Lung (tissue), 12 donors: ENCODE measurements around the gene CACNB4. TPM values are rescaled to one million over a fixed set of nuclear protein-coding genes. Genes with fewer than 3 reads are reported as not detected.
"Not testable (repeated sequence)": the region's sequence is repeated elsewhere in the genome, so short reads cannot be mapped to it uniquely, and the experiment has no call there.

Experiments
- ATAC-seq: fragments of 200-7000 bp; cut with Tn5 transposase; one replicate; pipeline ENCODE4 v1.9.1; 2020; ENCODE audit warnings: moderate number of reproducible peaks; ENCODE audit not compliant: insufficient read depth, low FRiP score
- DNase-seq, 3 donors: peaks; one replicate each; pipeline ENCODE4 v3.0.0-alpha.2; 2013 to 2017
- H3K27ac ChIP-seq, 2 donors: one replicate each; pipeline ENCODE4 v1.5.1; 2013; ENCODE audit warnings: mild to moderate bottlenecking in 2 of 2, moderate library complexity in 2 of 2, control low read depth in 1 of 2, inconsistent platforms in 1 of 2, low read depth in 1 of 2, low read length in 1 of 2
- H3K27me3 ChIP-seq, 3 donors: one replicate each; pipeline ENCODE4 v1.5.1; 2013; ENCODE audit warnings: low read length in 2 of 3; ENCODE audit not compliant: control insufficient read depth in 3 of 3, insufficient read depth in 3 of 3
- H3K36me3 ChIP-seq, 4 donors: one replicate each; pipeline ENCODE4 v1.5.1; 2013; ENCODE audit warnings: low read length in 4 of 4, mild to moderate bottlenecking in 1 of 4, moderate library complexity in 1 of 4; ENCODE audit not compliant: control insufficient read depth in 4 of 4, insufficient read depth in 4 of 4
- H3K4me1 ChIP-seq, 5 donors: one replicate each; pipeline ENCODE4 v1.5.1; 2013; ENCODE audit warnings: low read length in 5 of 5, mild to moderate bottlenecking in 2 of 5, moderate library complexity in 1 of 5; ENCODE audit not compliant: control insufficient read depth in 5 of 5, insufficient read depth in 5 of 5
- H3K4me3 ChIP-seq: one replicate; pipeline ENCODE4 v1.5.1; 2013; ENCODE audit warnings: mild to moderate bottlenecking, control low read depth, moderate library complexity
- H3K9ac ChIP-seq, 2 donors: one replicate each; pipeline ENCODE4 v1.5.1; 2013; ENCODE audit warnings: low read length in 2 of 2, control low read depth in 1 of 2; ENCODE audit not compliant: insufficient read depth in 1 of 2
- H3K9me3 ChIP-seq, 4 donors: one replicate each; pipeline ENCODE4 v1.5.1; 2013; ENCODE audit warnings: low read length in 3 of 4, mild to moderate bottlenecking in 1 of 4, moderate library complexity in 1 of 4; ENCODE audit not compliant: control insufficient read depth in 4 of 4, insufficient read depth in 3 of 4
- WGBS, 2 donors: extraction: QIAGEN DNeasy Blood & Tissue Kit; methylation state at CpG; one replicate each; pipeline ENCODE4 v1.1.7; 2013; 5-methylcytosine and 5-hydroxymethylcytosine counted together
- polyA plus RNA-seq, 2 donors: library from polyadenylated mRNA; stranded (reverse); fragments of 200-250 nt; gene quantifications; one replicate each; pipeline ENCODE4 v1.2.1, GENCODE V29; 2013
- total RNA-seq, 2 donors: library from RNA; depleted of rRNA in 1 of 2; stranded (reverse); fragments of >200 nt in 1 of 2; gene quantifications; one replicate each; pipeline ENCODE4 v1.2.1, GENCODE V29; 2014 to 2021
- TF ChIP-seq, protein P1 (sequence below): IDR thresholded peaks from 2 replicates; pipeline ENCODE4 v1.5.1; 2012; ENCODE audit warnings: mild to moderate bottlenecking; ENCODE audit errors: control extremely low read depth, extremely low read depth
- donor health status: control.
- donor health status: control.
- donor health status: Bipolar disorder and iron deficiency.
- donor health status: healthy.
- donor health status: DM: yes; HTN: yes; CAD: no.

The CACNB4 gene
- total and polyA plus RNA-seq, 4 donors, result 0.57 to 10.9 (median 5.5) TPM

DNA sequence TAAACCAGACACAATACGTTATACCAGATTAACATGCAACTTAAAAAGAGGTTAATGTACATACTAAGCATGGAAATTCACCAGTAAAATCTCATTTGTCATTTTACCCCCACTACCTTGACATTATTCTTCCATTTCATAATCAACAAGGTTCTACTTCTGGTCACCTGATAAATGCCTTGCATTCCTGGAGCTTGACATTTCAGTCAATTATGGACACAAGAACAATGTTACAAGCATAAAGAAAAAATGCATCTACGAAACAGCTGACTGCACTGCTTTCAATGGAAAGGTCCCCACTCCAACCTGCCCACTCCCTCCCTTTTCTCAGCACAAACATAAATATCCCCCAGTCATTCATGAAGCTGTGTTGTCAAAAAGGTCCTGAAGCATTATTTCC, 302.1 kb downstream of the CACNB4 start:
- Histone ChIP-seq H3K4me1 (peaks cover 0 to 2% (median 0%) of the 10 kb centered on the region in 5 donors), H3K9me3 (no peaks in the 10 kb centered on the region), H3K4me3 (no peak overlapping the region), H3K9ac (no peak overlapping the region), H3K27me3 (no peaks in the 10 kb centered on the region), H3K27ac (no peak overlapping the region), H3K36me3 (peaks cover 0 to 4% (median 3%) of the 10 kb centered on the region in 4 donors)
- ATAC-seq, result no peak
- DNase-seq, result no peak
- 86 to 89% methylated on average over 2 of the region's 2 CpGs for WGBS, 2 donors
- TF ChIP-seq, protein P1, sequence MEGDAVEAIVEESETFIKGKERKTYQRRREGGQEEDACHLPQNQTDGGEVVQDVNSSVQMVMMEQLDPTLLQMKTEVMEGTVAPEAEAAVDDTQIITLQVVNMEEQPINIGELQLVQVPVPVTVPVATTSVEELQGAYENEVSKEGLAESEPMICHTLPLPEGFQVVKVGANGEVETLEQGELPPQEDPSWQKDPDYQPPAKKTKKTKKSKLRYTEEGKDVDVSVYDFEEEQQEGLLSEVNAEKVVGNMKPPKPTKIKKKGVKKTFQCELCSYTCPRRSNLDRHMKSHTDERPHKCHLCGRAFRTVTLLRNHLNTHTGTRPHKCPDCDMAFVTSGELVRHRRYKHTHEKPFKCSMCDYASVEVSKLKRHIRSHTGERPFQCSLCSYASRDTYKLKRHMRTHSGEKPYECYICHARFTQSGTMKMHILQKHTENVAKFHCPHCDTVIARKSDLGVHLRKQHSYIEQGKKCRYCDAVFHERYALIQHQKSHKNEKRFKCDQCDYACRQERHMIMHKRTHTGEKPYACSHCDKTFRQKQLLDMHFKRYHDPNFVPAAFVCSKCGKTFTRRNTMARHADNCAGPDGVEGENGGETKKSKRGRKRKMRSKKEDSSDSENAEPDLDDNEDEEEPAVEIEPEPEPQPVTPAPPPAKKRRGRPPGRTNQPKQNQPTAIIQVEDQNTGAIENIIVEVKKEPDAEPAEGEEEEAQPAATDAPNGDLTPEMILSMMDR, result no peak

DNA sequence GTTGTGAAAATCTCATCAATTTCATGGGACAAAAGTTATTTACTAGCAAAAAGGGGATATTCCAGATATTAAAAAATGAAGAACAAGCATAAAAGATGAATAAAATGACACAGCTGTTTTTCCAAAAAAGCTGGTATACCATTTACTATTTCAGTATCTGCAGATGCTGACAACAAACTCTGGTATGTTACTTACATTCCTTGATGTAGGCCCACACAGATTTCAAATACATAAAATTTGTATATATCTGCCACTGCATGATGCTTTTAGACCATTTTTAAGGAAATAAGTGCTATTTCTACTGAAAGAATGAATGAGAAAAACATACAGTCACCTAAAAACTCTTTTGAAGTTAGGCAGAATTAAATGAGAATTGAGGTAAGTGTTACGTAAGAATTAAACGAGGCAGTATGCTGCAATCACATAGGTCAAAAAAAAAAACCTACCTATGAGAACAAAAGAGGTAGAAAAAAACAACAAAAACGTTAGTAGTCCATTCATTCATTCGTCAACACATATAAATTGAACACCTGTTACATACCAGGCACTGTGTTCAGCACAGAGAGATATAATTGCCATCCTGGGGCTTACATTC, 303.1 kb downstream of the CACNB4 start:
- no peak for DNase-seq
- Histone ChIP-seq H3K36me3 (peaks cover 0 to 4% (median 3%) of the 10 kb centered on the region in 4 donors), H3K27me3 (no peaks in the 10 kb centered on the region), H3K9me3 (no peaks in the 10 kb centered on the region), H3K9ac (no peak overlapping the region), H3K4me3 (no peak overlapping the region), H3K4me1 (peaks cover 0 to 2% (median 0%) of the 10 kb centered on the region in 5 donors), H3K27ac (no peak overlapping the region)
- 72 to 74% methylated on average over 4 of the region's 4 CpGs for WGBS, 2 donors
- no peak for ATAC-seq
- TF ChIP-seq, protein P1, result no peak

DNA sequence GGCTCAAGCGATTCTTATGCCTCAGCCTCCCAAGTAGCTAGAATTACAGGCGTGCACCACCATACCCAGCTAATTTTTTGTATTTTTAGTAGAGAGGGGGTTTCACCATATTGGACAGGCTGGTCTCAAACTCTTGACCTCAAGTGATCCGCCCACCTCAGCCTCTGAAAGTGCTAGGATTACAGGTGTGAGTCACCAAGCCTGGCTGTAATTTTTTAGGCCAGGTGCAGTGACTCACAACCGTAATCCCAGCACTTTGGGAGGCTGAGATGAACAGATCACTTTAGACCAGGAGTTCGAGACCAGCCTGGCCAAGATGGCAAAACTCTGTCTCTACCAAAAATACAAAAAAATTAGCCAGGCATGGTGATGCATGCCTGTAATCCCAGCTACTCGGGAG, 304.4 kb downstream of the CACNB4 start:
- DNase-seq, ATAC-seq, H3K4me1 ChIP-seq: not testable (repeated sequence)

DNA sequence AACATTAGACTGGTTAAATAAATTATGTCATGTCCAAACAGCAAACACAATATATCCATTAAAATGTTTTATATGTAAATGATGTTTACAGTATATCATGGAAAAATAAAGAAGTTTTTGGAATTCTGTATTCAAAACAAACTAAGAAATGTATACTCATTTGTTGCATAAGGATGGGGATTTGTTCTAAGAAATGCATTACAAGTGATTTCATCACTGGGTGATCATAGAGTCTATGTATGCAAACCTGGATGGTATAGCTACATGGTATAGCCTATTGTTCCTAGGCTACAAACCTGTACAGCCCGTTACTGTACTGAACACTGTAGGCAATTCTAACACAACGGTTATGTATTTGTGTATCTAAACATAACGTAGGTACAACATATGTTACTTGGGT, 305.7 kb downstream of the CACNB4 start:
- Histone ChIP-seq H3K27ac (no peak overlapping the region), H3K36me3 (peaks cover 0 to 4% (median 3%) of the 10 kb centered on the region in 4 donors), H3K4me3 (no peak overlapping the region), H3K9ac (no peak overlapping the region), H3K4me1 (no peaks in the 10 kb centered on the region), H3K27me3 (no peaks in the 10 kb centered on the region), H3K9me3 (no peaks in the 10 kb centered on the region)
- DNase-seq, result no peak
- TF ChIP-seq, protein P1, result no peak
- WGBS, 2 donors, result 94 to 97% methylated on average over 3 of the region's 3 CpGs
- ATAC-seq, result no peak

More for the DNA sequence above, 304.4 kb downstream of the CACNB4 start:
- not testable (repeated sequence) for H3K9me3 ChIP-seq, H3K36me3 ChIP-seq, H3K4me3 ChIP-seq, H3K9ac ChIP-seq, H3K27ac ChIP-seq, H3K27me3 ChIP-seq
- WGBS, 2 donors, result 97 to 98% methylated on average over 6 of the region's 6 CpGs
